GM12878 (cell line): ENCODE data around the gene ST13. TPM values are rescaled to one million over a fixed set of nuclear protein-coding genes. Genes with fewer than 3 reads are reported as not detected.

Experiments
- ATAC-seq: fragments of 200-7000 bp; cut with Tn5 transposase; 3 replicates; pipeline ENCODE4 v1.9.1; 2020; ENCODE audit warnings: mild to moderate bottlenecking, moderate library complexity
- BruUV-seq: library from RNA; stranded (reverse); fragments of 400-500 nt; replicated peaks from 2 replicates; lab custom pipeline; 2021; lab: Mats Ljungman, UMichigan
- CTCF ChIA-PET: fragments of 300-600 bp; sonication (Branson Sonifier 250); formaldehyde crosslinking; extraction: SDS; loops from one replicate; lab custom pipeline; 2021; ENCODE audit warnings: inconsistent platforms; lab: Yijun Ruan, JAX
- POLR2A ChIA-PET: fragments of 350-600 bp; formaldehyde crosslinking; extraction: SDS; loops from one replicate; lab custom pipeline; 2021; ENCODE audit warnings: inconsistent platforms; lab: Charles Lee
- RAD21 ChIA-PET: fragments of 300-600 bp; sonication (Branson Sonifier 250); formaldehyde crosslinking; loops from one replicate; lab custom pipeline; 2023; ENCODE audit warnings: antibody characterized with exemption; ENCODE audit not compliant: unreplicated experiment; lab: Charles Lee
- SMC1A ChIA-PET: fragments of 300-600 bp; sonication (Branson Sonifier 250); formaldehyde crosslinking; loops from one replicate; lab custom pipeline; 2023; ENCODE audit not compliant: unreplicated experiment, uncharacterized antibody; lab: Charles Lee
- DNase-seq: peaks from one replicate; pipeline ENCODE4 v3.0.0-alpha.2; 2011; ENCODE audit warnings: low read depth, low spot score
- FAIRE-seq: peaks from 3 replicates; lab custom pipeline; 2011; peaks lifted over from hg19 to GRCh38; lab: Jason Lieb, UNC
- H2AFZ ChIP-seq: 2 replicates; pipeline ENCODE4 v1.6.0; 2011; ENCODE audit warnings: low read depth, low read length, control low read depth; ENCODE audit not compliant: control insufficient read depth
- H3K27ac ChIP-seq: 2 replicates; pipeline ENCODE4 v1.5.1; 2011; ENCODE audit warnings: control low read depth; ENCODE audit not compliant: control insufficient read depth, insufficient read depth
- H3K27me3 ChIP-seq, 2 experiments: replicated peaks in 1 of 2; 2 replicates each; pipeline versions ENCODE4 v1.6.0 to v1.6.1; 2011; ENCODE audit warnings: low read length in 1 of 2; ENCODE audit not compliant: control insufficient read depth in 2 of 2, insufficient read depth in 2 of 2
- H3K36me3 ChIP-seq, 2 experiments: 2 replicates each; pipeline ENCODE4 v1.5.1; 2011; ENCODE audit warnings: low read length in 1 of 2; ENCODE audit not compliant: control insufficient read depth in 2 of 2, insufficient read depth in 2 of 2
- H3K4me1 ChIP-seq: 2 replicates; pipeline ENCODE4 v1.6.1; 2011; ENCODE audit warnings: mild to moderate bottlenecking, low read length, moderate library complexity, mixed read lengths; ENCODE audit not compliant: control insufficient read depth, insufficient read depth
- H3K4me2 ChIP-seq: 2 replicates; pipeline ENCODE4 v1.6.0; 2011; ENCODE audit warnings: control low read depth; ENCODE audit not compliant: control insufficient read depth, insufficient read depth
- H3K4me3 ChIP-seq: fragments of 200-600 bp; sonication (generic); 2 replicates; pipeline ENCODE4 v1.5.1; 2016
- H3K79me2 ChIP-seq: 2 replicates; pipeline ENCODE4 v1.6.0; 2011; ENCODE audit warnings: low read length; ENCODE audit not compliant: control insufficient read depth, insufficient read depth
- H3K9ac ChIP-seq: 2 replicates; pipeline ENCODE4 v1.8.0; 2011; ENCODE audit warnings: low read length, control low read depth, mixed read lengths; ENCODE audit not compliant: control insufficient read depth, insufficient read depth
- H3K9me3 ChIP-seq: replicated peaks from 3 replicates; pipeline ENCODE4 v1.5.1; 2011; ENCODE audit warnings: mild to moderate bottlenecking, low read length; ENCODE audit not compliant: control insufficient read depth, insufficient read depth
- H4K20me1 ChIP-seq: 2 replicates; pipeline ENCODE4 v1.6.0; 2011; ENCODE audit not compliant: control insufficient read depth, insufficient read depth
- BHLHE40 ChIP-seq, 2 experiments: fragments of 450-650 bp in 1 of 2; IDR thresholded peaks; 2 replicates each; pipeline ENCODE4 v1.6.1; 2011 to 2017; ENCODE audit warnings: low read depth in 2 of 2, borderline replicate concordance in 1 of 2, improper control_type of control experiment in 1 of 2, low read length in 1 of 2, mild to moderate bottlenecking in 1 of 2
- DPF2 ChIP-seq: fragments of 450-650 bp; IDR thresholded peaks from 2 replicates; pipeline ENCODE4 v1.6.1; 2017; ENCODE audit warnings: mild to moderate bottlenecking
- EGR1 ChIP-seq, 2 experiments: IDR thresholded peaks; 1 replicate in 1 of 2; 2 replicates in 1 of 2; pipeline ENCODE4 v1.6.1; 2011 to 2012; ENCODE audit warnings: low read depth in 2 of 2, low read length in 2 of 2, borderline replicate concordance in 1 of 2, mild to moderate bottlenecking in 1 of 2, moderate library complexity in 1 of 2
- HDGF ChIP-seq: fragments of 450-650 bp; IDR thresholded peaks from 2 replicates; pipeline ENCODE4 v1.6.1; 2016; ENCODE audit warnings: antibody characterized with exemption
- IKZF1 ChIP-seq: fragments of 450-650 bp; conservative IDR thresholded peaks from 2 replicates; pipeline ENCODE4 v1.6.1; 2017; ENCODE audit warnings: antibody characterized with exemption, mild to moderate bottlenecking
- JUNB ChIP-seq: IDR thresholded peaks from 2 replicates; pipeline ENCODE4 v1.6.1; 2016; ENCODE audit warnings: antibody characterized with exemption, mild to moderate bottlenecking
- MXI1 ChIP-seq: fragments of 150-350 bp; IDR thresholded peaks from 2 replicates; pipeline ENCODE4 v1.6.1; 2011; ENCODE audit warnings: low read depth, mild to moderate bottlenecking, inconsistent platforms, low read length, improper control_type of control experiment
- NBN ChIP-seq: fragments of 450-650 bp; IDR thresholded peaks from 2 replicates; pipeline ENCODE4 v1.6.1; 2016
- NKRF ChIP-seq: fragments of 450-650 bp; conservative IDR thresholded peaks from 2 replicates; pipeline ENCODE4 v1.6.1; 2017; ENCODE audit warnings: mild to moderate bottlenecking, moderate library complexity
- NR2C1 ChIP-seq: fragments of 450-650 bp; IDR thresholded peaks from 2 replicates; pipeline ENCODE4 v1.6.1; 2017; ENCODE audit warnings: antibody characterized with exemption, mild to moderate bottlenecking, moderate library complexity
- NR2C2 ChIP-seq: IDR thresholded peaks from 2 replicates; pipeline ENCODE4 v1.6.1; 2011; ENCODE audit warnings: borderline replicate concordance, low read depth; ENCODE audit not compliant: control insufficient read depth, insufficient read length
- NR2F1 ChIP-seq: fragments of 450-650 bp; conservative IDR thresholded peaks from 2 replicates; pipeline ENCODE4 v1.6.1; 2017; ENCODE audit warnings: mild to moderate bottlenecking
- PML ChIP-seq: IDR thresholded peaks from 2 replicates; pipeline ENCODE4 v1.6.1; 2012; ENCODE audit warnings: low read length, inconsistent platforms
- RAD51 ChIP-seq: fragments of 450-650 bp; IDR thresholded peaks from 2 replicates; pipeline ENCODE4 v1.6.1; 2016; ENCODE audit warnings: moderate library complexity, mild to moderate bottlenecking, inconsistent platforms
- SIN3A ChIP-seq: IDR thresholded peaks from 2 replicates; pipeline ENCODE4 v1.6.1; 2012; ENCODE audit warnings: low read depth, low read length, improper control_type of control experiment
- SRF ChIP-seq, 2 experiments: IDR thresholded peaks; 2 replicates each; pipeline ENCODE4 v1.6.1; 2011; ENCODE audit warnings: low read depth in 2 of 2, low read length in 2 of 2, mild to moderate bottlenecking in 1 of 2, moderate library complexity in 1 of 2
- ZNF217 ChIP-seq: fragments of 450-650 bp; IDR thresholded peaks from 2 replicates; pipeline ENCODE4 v1.6.1; 2017; ENCODE audit warnings: antibody characterized with exemption, mild to moderate bottlenecking
- WGBS: methylation state at CpG from one replicate; pipeline ENCODE4 v1.1.6; 2016; ENCODE audit warnings: low lambda C conversion rate; ENCODE audit not compliant: insufficient replicate concordance, insufficient coverage; ENCODE audit errors: missing lambda C conversion rate; 5-methylcytosine and 5-hydroxymethylcytosine counted together
- in situ Hi-C: fragments of 300-500 bp; cut with MboI; formaldehyde crosslinking; loops from 9 replicates; pipeline ENCODE4 v1.14.3; 2018; ENCODE audit warnings: mixed read lengths
- intact Hi-C: fragments of 100-400 bp; cut with micrococcal nuclease; formaldehyde crosslinking; loops from one replicate; pipeline ENCODE4 v1.14.2; 2022; ENCODE audit not compliant: unreplicated experiment
- polyA plus RNA-seq, 11 experiments: library from polyadenylated mRNA; depleted of rRNA in 4 of 11; unstranded in 6 of 11; stranded (reverse) in 5 of 11; fragments of >200 nt; fragmentation: Nextera tagmentation in 4 of 11; fragmentation: Illumina TruSeq in 1 of 11; extraction: Ambion mirVana in 4 of 11; extraction: Trizol in 1 of 11; gene quantifications; 1 replicate in 1 of 11; 2 replicates in 10 of 11; pipeline versions ENCODE4 v1.2.1 to v1.2.3, GENCODE V29; 2011 to 2016; ENCODE audit warnings: inconsistent platforms in 2 of 11, missing spikeins in 2 of 11, low read depth in 1 of 11
- total RNA-seq, 4 experiments: library from RNA; depleted of rRNA in 3 of 4; stranded (reverse); fragments of >200 nt in 3 of 4; fragmentation: Illumina TruSeq in 1 of 4; extraction: Trizol in 1 of 4; gene quantifications; 2 replicates each; pipeline versions ENCODE4 v1.2.1 to v1.2.3, GENCODE V29; 2013 to 2021
- TF ChIP-seq, protein P1 (sequence below), 3 experiments: IDR thresholded peaks in 2 of 3; conservative IDR thresholded peaks in 1 of 3; 2 replicates each; pipeline ENCODE4 v1.5.1; 2011; ENCODE audit warnings: low read depth in 3 of 3, low read length in 3 of 3, mild to moderate bottlenecking in 3 of 3, control low read depth in 2 of 3, moderate library complexity in 2 of 3, inconsistent platforms in 1 of 3, mixed read lengths in 1 of 3; ENCODE audit not compliant: control insufficient read depth in 2 of 3, insufficient read depth in 1 of 3; ENCODE audit errors: extremely low read depth in 1 of 3
- TF ChIP-seq, protein P2 (sequence below): IDR thresholded peaks from 2 replicates; pipeline ENCODE4 v1.6.1; 2012; ENCODE audit warnings: low read depth, low read length, improper control_type of control experiment

ST13 gene
- total and polyA plus RNA-seq, 10 of the 15 experiments (the other 5 are each of a cell fraction or from before 2014, with no cell fraction given), result 52.5 to 286 (median 181) TPM

- Histone ChIP-seq H3K9me3 (no peaks in the 10 kb centered on the region; the same call in 2 of the 3 replicates), H3K27me3 (no peaks in the 10 kb centered on the region), H3K9ac (peak within 1 kb of the TSS; percentile 88), H3K36me3 (peaks cover 0 to 5% of the 10 kb centered on the region in 2 experiments; a peak in 2 of 4 replicates), H2AFZ (peak within 1 kb of the TSS; percentile 94), H3K4me3 (peak within 1 kb of the TSS; percentile 89), H4K20me1 (no peaks in the 10 kb centered on the region), H3K79me2 (peaks cover 47% of the 10 kb centered on the region), H3K27ac (peak within 1 kb of the TSS; percentile 84), H3K4me1 (no peaks in the 10 kb centered on the region), H3K4me2 (peak within 1 kb of the TSS; percentile 93)
- FAIRE-seq (no peak), DNase-seq (peak; percentile 39), ATAC-seq (peak; percentile 93)
- BruUV-seq, result no TSS peak
- ChIA-PET SMC1A (interaction anchor here (0.7 to 2.0 kb wide), 3 partner anchors 18 to 80 kb away, joined by 3 to 6 read pairs (median 3); no protein-coding TSS in a partner anchor), CTCF (interaction anchor here (0.6 to 4.1 kb wide), 11 partner anchors 12 to 445 kb away, joined by 3 to 18 read pairs (median 3); partner anchors contain the start of genes ST13 and XPNPEP3), RAD21 (interaction anchor here (0.7 to 2.6 kb wide), 8 partner anchors 26 to 191 kb away, joined by 3 to 14 read pairs (median 6); partner anchors contain the start of genes ST13 and XPNPEP3), POLR2A (interaction anchor here (0.7 to 4.6 kb wide), 2 partner anchors 36 to 132 kb away, joined by 3 to 41 read pairs; partner anchors contain the start of genes RBX1, ST13 and XPNPEP3)
- WGBS, result under 1% methylated on average over 48 of the region's 61 CpGs
- intact Hi-C loops (loop anchor here (5.0 kb wide), 1 partner anchor 137 kb away; no protein-coding TSS in a partner anchor), in situ Hi-C loops (no loop called here)
- TF ChIP-seq NR2F1 (0 out of 2 replicates have a peak, but pooled peaks have one; percentile 46), SRF (IDR thresholded peaks at IDR 0.05; ENCODE audit: low read depth in 2 of 2, low read length in 2 of 2) (no peak), EGR1 (IDR thresholded peaks at IDR 0.05; ENCODE audit: borderline replicate concordance in 1 of 2, low read depth in 2 of 2, low read length in 2 of 2) (peak in 1 of 2 experiments; percentile 83; a peak in 2 of 3 replicates), RAD51 (peak; percentile 28; the same call in 1 of the 2 replicates), NR2C1 (peak; percentile 94), NBN (peak; percentile 35; the same call in 1 of the 2 replicates), MXI1 (peak; percentile 81; the same call in 1 of the 2 replicates), JUNB (no peak), DPF2 (no peak), NKRF (peak; percentile 88), HDGF (0 out of 2 replicates have a peak, but pooled peaks have one; percentile 24), BHLHE40 (IDR thresholded peaks at IDR 0.05; ENCODE audit: borderline replicate concordance in 1 of 2, low read depth in 2 of 2, low read length in 1 of 2) (peak; percentile 83 to 93), ZNF217 (no peak), IKZF1 (peak; percentile 44), NR2C2 (peak; percentile 55), SIN3A (peak; percentile 85), PML (0 out of 2 replicates have a peak, but pooled peaks have one; percentile 46)
- TF ChIP-seq, protein P1, sequence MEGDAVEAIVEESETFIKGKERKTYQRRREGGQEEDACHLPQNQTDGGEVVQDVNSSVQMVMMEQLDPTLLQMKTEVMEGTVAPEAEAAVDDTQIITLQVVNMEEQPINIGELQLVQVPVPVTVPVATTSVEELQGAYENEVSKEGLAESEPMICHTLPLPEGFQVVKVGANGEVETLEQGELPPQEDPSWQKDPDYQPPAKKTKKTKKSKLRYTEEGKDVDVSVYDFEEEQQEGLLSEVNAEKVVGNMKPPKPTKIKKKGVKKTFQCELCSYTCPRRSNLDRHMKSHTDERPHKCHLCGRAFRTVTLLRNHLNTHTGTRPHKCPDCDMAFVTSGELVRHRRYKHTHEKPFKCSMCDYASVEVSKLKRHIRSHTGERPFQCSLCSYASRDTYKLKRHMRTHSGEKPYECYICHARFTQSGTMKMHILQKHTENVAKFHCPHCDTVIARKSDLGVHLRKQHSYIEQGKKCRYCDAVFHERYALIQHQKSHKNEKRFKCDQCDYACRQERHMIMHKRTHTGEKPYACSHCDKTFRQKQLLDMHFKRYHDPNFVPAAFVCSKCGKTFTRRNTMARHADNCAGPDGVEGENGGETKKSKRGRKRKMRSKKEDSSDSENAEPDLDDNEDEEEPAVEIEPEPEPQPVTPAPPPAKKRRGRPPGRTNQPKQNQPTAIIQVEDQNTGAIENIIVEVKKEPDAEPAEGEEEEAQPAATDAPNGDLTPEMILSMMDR (IDR thresholded peaks at IDR 0.05 in 2 of 3, conservative IDR thresholded peaks at IDR 0.05 in 1 of 3; ENCODE audit: control insufficient read depth in 2 of 3, extremely low read depth in 1 of 3, insufficient read depth in 1 of 3, low read depth in 3 of 3, low read length in 3 of 3), result peak; percentile 30 to 41 (median 34); a peak in 3 of 6 replicates
- TF ChIP-seq, protein P2, sequence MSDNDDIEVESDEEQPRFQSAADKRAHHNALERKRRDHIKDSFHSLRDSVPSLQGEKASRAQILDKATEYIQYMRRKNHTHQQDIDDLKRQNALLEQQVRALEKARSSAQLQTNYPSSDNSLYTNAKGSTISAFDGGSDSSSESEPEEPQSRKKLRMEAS, result peak; percentile 42; the same call in 1 of the 2 replicates
Measured at GRCh38 chr22:40818747-40819598, 37.5 kb downstream of the ST13 start, which contains the start of gene SLC25A17. SLC25A17 (minus strand) TSS chr22:40819346; CDS start chr22:40819248, 98 bp downstream.
